Loucy (cell line): ENCODE measurements around the gene CAPSL.

Experiments
- EZH2phosphoT487 ChIP-seq: fragments of 200-600 bp; IDR thresholded peaks from 2 replicates; pipeline ENCODE4 v1.6.1; 2018; ENCODE audit warnings: antibody characterized with exemption, mild to moderate bottlenecking, moderate library complexity, borderline replicate concordance
- TF ChIP-seq, protein P1 (sequence below): fragments of 200-600 bp; sonication (generic); conservative IDR thresholded peaks from 2 replicates; pipeline ENCODE4 v1.5.1; 2014; ENCODE audit warnings: mild to moderate bottlenecking, antibody characterized with exemption, low read length

DNA sequence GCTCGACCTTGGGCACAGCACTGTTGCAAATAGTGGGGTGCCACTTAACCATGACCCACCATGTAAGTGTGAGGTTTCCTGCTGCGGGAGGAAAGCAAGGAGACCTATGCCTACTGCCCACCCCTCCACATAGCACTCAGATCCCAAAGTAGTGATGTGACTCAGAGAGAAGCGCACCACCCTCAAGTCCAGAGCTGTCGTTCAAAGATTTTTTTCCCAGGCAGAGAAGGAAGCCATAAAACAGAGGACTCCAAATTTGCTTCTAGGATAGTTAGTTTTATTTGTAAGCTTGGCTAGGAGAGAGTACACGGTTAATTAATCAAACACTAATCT, 33.4 kb upstream of the CAPSL start:
- TF ChIP-seq, protein P1, sequence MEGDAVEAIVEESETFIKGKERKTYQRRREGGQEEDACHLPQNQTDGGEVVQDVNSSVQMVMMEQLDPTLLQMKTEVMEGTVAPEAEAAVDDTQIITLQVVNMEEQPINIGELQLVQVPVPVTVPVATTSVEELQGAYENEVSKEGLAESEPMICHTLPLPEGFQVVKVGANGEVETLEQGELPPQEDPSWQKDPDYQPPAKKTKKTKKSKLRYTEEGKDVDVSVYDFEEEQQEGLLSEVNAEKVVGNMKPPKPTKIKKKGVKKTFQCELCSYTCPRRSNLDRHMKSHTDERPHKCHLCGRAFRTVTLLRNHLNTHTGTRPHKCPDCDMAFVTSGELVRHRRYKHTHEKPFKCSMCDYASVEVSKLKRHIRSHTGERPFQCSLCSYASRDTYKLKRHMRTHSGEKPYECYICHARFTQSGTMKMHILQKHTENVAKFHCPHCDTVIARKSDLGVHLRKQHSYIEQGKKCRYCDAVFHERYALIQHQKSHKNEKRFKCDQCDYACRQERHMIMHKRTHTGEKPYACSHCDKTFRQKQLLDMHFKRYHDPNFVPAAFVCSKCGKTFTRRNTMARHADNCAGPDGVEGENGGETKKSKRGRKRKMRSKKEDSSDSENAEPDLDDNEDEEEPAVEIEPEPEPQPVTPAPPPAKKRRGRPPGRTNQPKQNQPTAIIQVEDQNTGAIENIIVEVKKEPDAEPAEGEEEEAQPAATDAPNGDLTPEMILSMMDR: no peak
- no peak for TF ChIP-seq EZH2phosphoT487
